IMR-90 (cell line): ENCODE measurements around the gene FOXK2. TPM values are rescaled to one million over a fixed set of nuclear protein-coding genes. Genes with fewer than 3 reads are reported as not detected.

ENCODE experiments used
- ATAC-seq: fragments of 200-7000 bp; cut with Tn5 transposase; 2 replicates; pipeline ENCODE4 v1.9.1; 2020; ENCODE audit warnings: low read depth, mild to moderate bottlenecking, moderate library complexity
- BruUV-seq: library from RNA; stranded (reverse); fragments of 400-500 nt; replicated peaks from 2 replicates; lab custom pipeline; 2021; lab: Mats Ljungman, UMichigan
- CTCF ChIA-PET: fragments of 300-600 bp; formaldehyde crosslinking; extraction: SDS; loops from one replicate; lab custom pipeline; 2021; ENCODE audit warnings: antibody characterized with exemption; lab: Yijun Ruan, JAX
- POLR2A ChIA-PET: fragments of 300-600 bp; sonication (Branson Sonifier 250); formaldehyde crosslinking; loops from one replicate; lab custom pipeline; 2022; ENCODE audit warnings: antibody characterized with exemption; ENCODE audit not compliant: unreplicated experiment; lab: Charles Lee
- DNase-seq: peaks from one replicate; pipeline ENCODE4 v3.0.0; 2013
- H2AFZ ChIP-seq: replicated peaks from 2 replicates; pipeline ENCODE3; 2013; ENCODE audit warnings: low read length, mild to moderate bottlenecking; ENCODE audit not compliant: poor library complexity
- H2AK5ac ChIP-seq: 2 replicates; pipeline ENCODE4 v1.6.1; 2013; ENCODE audit warnings: low read depth, low read length, inconsistent platforms
- H2AK9ac ChIP-seq: replicated peaks from 2 replicates; pipeline ENCODE3; 2013; ENCODE audit warnings: mild to moderate bottlenecking, low read depth, low read length, moderate library complexity; ENCODE audit not compliant: poor library complexity
- H2BK120ac ChIP-seq: 2 replicates; pipeline ENCODE4 v1.6.1; 2013; ENCODE audit warnings: low read depth, low read length, inconsistent platforms
- H2BK15ac ChIP-seq: 3 replicates; pipeline ENCODE4 v1.6.1; 2013; ENCODE audit warnings: low read depth, low read length, inconsistent platforms
- H2BK20ac ChIP-seq: 2 replicates; pipeline ENCODE4 v1.6.1; 2013; ENCODE audit warnings: low read depth, mild to moderate bottlenecking, inconsistent platforms, low read length, moderate library complexity
- H2BK5ac ChIP-seq: 2 replicates; pipeline ENCODE4 v1.6.1; 2013; ENCODE audit warnings: mild to moderate bottlenecking, low read depth, low read length, inconsistent platforms; ENCODE audit not compliant: poor library complexity, severe bottlenecking
- H3K14ac ChIP-seq: replicated peaks from 2 replicates; pipeline ENCODE4 v1.6.1; 2013; ENCODE audit warnings: low read depth, low read length, inconsistent platforms
- H3K18ac ChIP-seq: 2 replicates; pipeline ENCODE4 v1.6.1; 2013; ENCODE audit warnings: low read depth, low read length, control low read depth
- H3K23ac ChIP-seq: 2 replicates; pipeline ENCODE4 v1.6.1; 2013; ENCODE audit warnings: low read depth, low read length, inconsistent platforms
- H3K27ac ChIP-seq: 2 replicates; pipeline ENCODE4 v1.5.1; 2013; ENCODE audit warnings: mild to moderate bottlenecking, control low read depth, low read length; ENCODE audit not compliant: insufficient read depth
- H3K27me3 ChIP-seq: 2 replicates; pipeline ENCODE4 v1.6.1; 2013; ENCODE audit warnings: low read length; ENCODE audit not compliant: control insufficient read depth, insufficient read depth
- H3K36me3 ChIP-seq: 2 replicates; pipeline ENCODE4 v1.6.1; 2013; ENCODE audit warnings: low read length, mixed read lengths; ENCODE audit not compliant: control insufficient read depth, insufficient read depth
- H3K4ac ChIP-seq: 2 replicates; pipeline ENCODE4 v1.6.1; 2013; ENCODE audit warnings: low read depth, low read length, inconsistent platforms
- H3K4me1 ChIP-seq: 2 replicates; pipeline ENCODE4 v1.6.1; 2013; ENCODE audit warnings: low read length, mixed read lengths; ENCODE audit not compliant: control insufficient read depth, insufficient read depth
- H3K4me2 ChIP-seq: 2 replicates; pipeline ENCODE4 v1.6.1; 2013; ENCODE audit warnings: low read depth, mild to moderate bottlenecking, control low read depth, low read length, moderate library complexity
- H3K4me3 ChIP-seq: 2 replicates; pipeline ENCODE4 v1.5.1; 2013; ENCODE audit warnings: low read depth, mild to moderate bottlenecking, control low read depth, low read length, moderate library complexity; ENCODE audit not compliant: insufficient read depth
- H3K56ac ChIP-seq: 2 replicates; pipeline ENCODE4 v1.6.1; 2013; ENCODE audit warnings: low read length, inconsistent platforms; ENCODE audit not compliant: insufficient read depth; ENCODE audit errors: extremely low read depth
- H3K79me1 ChIP-seq, 2 experiments: 2 replicates each; pipeline ENCODE4 v1.6.1; 2013; ENCODE audit warnings: low read length in 2 of 2, inconsistent platforms in 1 of 2, low read depth in 1 of 2
- H3K9ac ChIP-seq: 2 replicates; pipeline ENCODE4 v1.6.1; 2013; ENCODE audit warnings: low read depth, low read length, control low read depth
- H3K9me1 ChIP-seq: 2 replicates; pipeline ENCODE4 v1.6.1; 2013; ENCODE audit warnings: low read length, inconsistent platforms; ENCODE audit not compliant: insufficient read depth
- H3K9me3 ChIP-seq: 2 replicates; pipeline ENCODE4 v1.6.1; 2013; ENCODE audit warnings: low read length; ENCODE audit not compliant: control insufficient read depth, insufficient read depth
- H4K20me1 ChIP-seq: 2 replicates; pipeline ENCODE4 v1.6.1; 2013; ENCODE audit warnings: low read length, inconsistent platforms; ENCODE audit not compliant: insufficient read depth
- H4K5ac ChIP-seq: 2 replicates; pipeline ENCODE4 v1.6.1; 2013; ENCODE audit warnings: mild to moderate bottlenecking, low read depth, low read length, control low read depth
- H4K8ac ChIP-seq, 2 experiments: 2 replicates each; pipeline ENCODE4 v1.6.1; 2013; ENCODE audit warnings: low read depth in 2 of 2, low read length in 2 of 2, control low read depth in 1 of 2, inconsistent platforms in 1 of 2
- H4K91ac ChIP-seq: 2 replicates; pipeline ENCODE4 v1.6.1; 2013; ENCODE audit warnings: low read depth, low read length, inconsistent platforms; ENCODE audit not compliant: insufficient read depth
- BHLHE40 ChIP-seq: fragments of 150-350 bp; IDR thresholded peaks from 2 replicates; pipeline ENCODE4 v1.6.1; 2016; ENCODE audit warnings: mild to moderate bottlenecking, low read depth, low read length
- CEBPB ChIP-seq: IDR thresholded peaks from 2 replicates; pipeline ENCODE4 v1.6.1; 2012; ENCODE audit warnings: low read depth, low read length, improper control_type of control experiment
- CHD1 ChIP-seq: IDR thresholded peaks from 2 replicates; pipeline ENCODE4 v1.6.1; 2012; ENCODE audit warnings: low read depth, low read length, improper control_type of control experiment
- CTCF ChIP-seq: conservative IDR thresholded peaks from 2 replicates; pipeline ENCODE4 v1.5.1; 2012; ENCODE audit warnings: mild to moderate bottlenecking, low read depth, low read length, improper control_type of control experiment
- FOS ChIP-seq: fragments of 150-350 bp; IDR thresholded peaks from 2 replicates; pipeline ENCODE4 v1.6.1; 2016; ENCODE audit warnings: low read depth, low read length
- MAFK ChIP-seq: IDR thresholded peaks from 2 replicates; pipeline ENCODE4 v1.6.1; 2012; ENCODE audit warnings: low read depth, low read length, improper control_type of control experiment
- MAZ ChIP-seq: IDR thresholded peaks from 2 replicates; pipeline ENCODE4 v1.6.1; 2012; ENCODE audit warnings: low read depth, mild to moderate bottlenecking, low read length, improper control_type of control experiment, moderate library complexity, borderline replicate concordance
- MXI1 ChIP-seq: IDR thresholded peaks from 2 replicates; pipeline ENCODE4 v1.6.1; 2012; ENCODE audit warnings: low read depth, mild to moderate bottlenecking, low read length, moderate library complexity, borderline replicate concordance
- NFE2L2 ChIP-seq: fragments of 150-350 bp; IDR thresholded peaks from 2 replicates; pipeline ENCODE4 v1.6.1; 2016; ENCODE audit warnings: low read depth, mild to moderate bottlenecking, low read length
- POLR2A ChIP-seq: IDR thresholded peaks from 2 replicates; pipeline ENCODE4 v1.6.1; 2012; ENCODE audit warnings: mild to moderate bottlenecking, low read depth, low read length
- RAD21 ChIP-seq: IDR thresholded peaks from 2 replicates; pipeline ENCODE4 v1.6.1; 2012; ENCODE audit warnings: low read length, improper control_type of control experiment
- RCOR1 ChIP-seq: IDR thresholded peaks from 2 replicates; pipeline ENCODE4 v1.6.1; 2012; ENCODE audit warnings: mild to moderate bottlenecking, low read length, improper control_type of control experiment; ENCODE audit not compliant: insufficient replicate concordance
- RFX5 ChIP-seq: IDR thresholded peaks from 2 replicates; pipeline ENCODE4 v1.8.0; 2012; ENCODE audit warnings: low read depth, mild to moderate bottlenecking, low read length, moderate library complexity
- SMC3 ChIP-seq: fragments of 150-350 bp; IDR thresholded peaks from 2 replicates; pipeline ENCODE4 v1.6.1; 2016; ENCODE audit warnings: low read depth, mild to moderate bottlenecking, antibody characterized with exemption, low read length, moderate library complexity
- WGBS, 2 experiments: methylation state at CpG; one replicate each; pipeline versions ENCODE4 v1.1.5 to v1.1.7; 2013; ENCODE audit warnings: missing lambda C conversion rate in 2 of 2; ENCODE audit not compliant: insufficient read length in 1 of 2; ENCODE audit errors: extremely low coverage in 2 of 2; 5-methylcytosine and 5-hydroxymethylcytosine counted together
- dilution Hi-C: fragments of 300-500 bp; cut with HindIII; formaldehyde crosslinking; loops from one replicate; pipeline ENCODE4 v1.14.3; 2018; ENCODE audit warnings: low sequenced_read_pairs; ENCODE audit not compliant: unreplicated experiment
- in situ Hi-C: fragments of 300-500 bp; cut with MboI; formaldehyde crosslinking; loops from 3 replicates; pipeline ENCODE4 v1.14.3; 2019; ENCODE audit warnings: low sequenced_read_pairs, inconsistent platforms, mixed read lengths
- intact Hi-C: fragments of 100-400 bp; cut with micrococcal nuclease; formaldehyde crosslinking; loops from 2 replicates; pipeline ENCODE4 v1.10.0; 2022
- polyA plus RNA-seq, 3 experiments: library from polyadenylated mRNA; depleted of rRNA; stranded (reverse); fragments of >200 nt; gene quantifications; 2 replicates each; pipeline ENCODE4 v1.2.3, GENCODE V29; 2012; ENCODE audit warnings: low replicate concordance in 1 of 3
- total RNA-seq: library from RNA; depleted of rRNA; stranded (reverse); fragments of >200 nt; gene quantifications from 2 replicates; pipeline ENCODE4 v1.2.3, GENCODE V29; 2012
- TF ChIP-seq, protein P1 (sequence below): fragments of 150-350 bp; IDR thresholded peaks from 2 replicates; pipeline ENCODE4 v1.6.1; 2017; ENCODE audit warnings: mild to moderate bottlenecking, antibody characterized with exemption, low read length, low read depth
- TF ChIP-seq, protein P2 (sequence below): fragments of 150-350 bp; IDR thresholded peaks from 2 replicates; pipeline ENCODE4 v1.6.1; 2016; ENCODE audit warnings: low read depth, mild to moderate bottlenecking, low read length, moderate library complexity, borderline replicate concordance

Gene FOXK2
- total and polyA plus RNA-seq, 2 of the 4 experiments (the other 2 are of a cell fraction) = 12.5 to 20.0 TPM

- Histone ChIP-seq H4K20me1 (peaks cover 40% of the 10 kb centered on the region), H3K4ac (peak overlapping the region; percentile 94), H3K9ac (peak overlapping the region; percentile 83), H2BK20ac (no peak overlapping the region), H3K56ac (peak overlapping the region; percentile 43), H3K14ac (peak overlapping the region; percentile 99), H3K4me1 (peaks cover 5% of the 10 kb centered on the region; the same call in 1 of the 2 replicates), H2BK5ac (peak overlapping the region; percentile 83), H3K9me1 (peaks cover 4% of the 10 kb centered on the region), H4K91ac (peak overlapping the region; percentile 91; the same call in 1 of the 2 replicates), H3K79me1 (peaks cover 9 to 22% of the 10 kb centered on the region in 2 experiments), H3K27me3 (no peaks in the 10 kb centered on the region), H2AFZ (peak overlapping the region; percentile 97), H2BK120ac (peak overlapping the region; percentile 75), H2BK15ac (no peak overlapping the region), H3K4me3 (peak overlapping the region; percentile 92), H3K18ac (peak overlapping the region; percentile 85), H2AK9ac (peak overlapping the region; percentile 97), H2AK5ac (peak overlapping the region; percentile 84), H3K9me3 (no peaks in the 10 kb centered on the region), H3K4me2 (peak overlapping the region; percentile 99), H4K8ac (peak overlapping the region; percentile 93 to 100), H4K5ac (peak overlapping the region; percentile 98), H3K23ac (peak overlapping the region; percentile 98; the same call in 1 of the 2 replicates), H3K27ac (peak overlapping the region; percentile 75), H3K36me3 (peaks cover 6% of the 10 kb centered on the region)
- in situ Hi-C loops (no loop called here), intact Hi-C loops (no loop called here), dilution Hi-C loops (no loop called here)
- 0% methylated on average over 7 of the region's 37 CpGs; no CpG with 5 or more reads in 1 of the 2 experiments for WGBS, 2 experiments
- no peak for TF ChIP-seq RFX5
- no peak for TF ChIP-seq CTCF
- TF ChIP-seq MXI1 = no peak
- TF ChIP-seq RAD21 = no peak
- no peak for TF ChIP-seq FOS
- no peak for TF ChIP-seq BHLHE40
- no peak for TF ChIP-seq MAZ
- TF ChIP-seq, protein P1, sequence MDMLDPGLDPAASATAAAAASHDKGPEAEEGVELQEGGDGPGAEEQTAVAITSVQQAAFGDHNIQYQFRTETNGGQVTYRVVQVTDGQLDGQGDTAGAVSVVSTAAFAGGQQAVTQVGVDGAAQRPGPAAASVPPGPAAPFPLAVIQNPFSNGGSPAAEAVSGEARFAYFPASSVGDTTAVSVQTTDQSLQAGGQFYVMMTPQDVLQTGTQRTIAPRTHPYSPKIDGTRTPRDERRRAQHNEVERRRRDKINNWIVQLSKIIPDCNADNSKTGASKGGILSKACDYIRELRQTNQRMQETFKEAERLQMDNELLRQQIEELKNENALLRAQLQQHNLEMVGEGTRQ = no peak
- no peak for TF ChIP-seq NFE2L2
- TF ChIP-seq POLR2A = no peak
- no peak for TF ChIP-seq RCOR1
- TF ChIP-seq MAFK = no peak
- no peak for TF ChIP-seq CHD1
- TF ChIP-seq CEBPB = no peak
- no peak for TF ChIP-seq SMC3
- TF ChIP-seq, protein P2, sequence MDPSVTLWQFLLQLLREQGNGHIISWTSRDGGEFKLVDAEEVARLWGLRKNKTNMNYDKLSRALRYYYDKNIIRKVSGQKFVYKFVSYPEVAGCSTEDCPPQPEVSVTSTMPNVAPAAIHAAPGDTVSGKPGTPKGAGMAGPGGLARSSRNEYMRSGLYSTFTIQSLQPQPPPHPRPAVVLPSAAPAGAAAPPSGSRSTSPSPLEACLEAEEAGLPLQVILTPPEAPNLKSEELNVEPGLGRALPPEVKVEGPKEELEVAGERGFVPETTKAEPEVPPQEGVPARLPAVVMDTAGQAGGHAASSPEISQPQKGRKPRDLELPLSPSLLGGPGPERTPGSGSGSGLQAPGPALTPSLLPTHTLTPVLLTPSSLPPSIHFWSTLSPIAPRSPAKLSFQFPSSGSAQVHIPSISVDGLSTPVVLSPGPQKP = no peak
- DNase-seq = no peak
- CTCF ChIA-PET = no interaction called here
- ATAC-seq = peak; percentile 32
- POLR2A ChIA-PET = no interaction called here
- no TSS peak for BruUV-seq
These were observed 129.3 kb downstream of the FOXK2 start for GRCh38 chr17:82648742-82649331.
